ENCODE measurements around the gene RHBG.

The RHBG gene

DNA sequence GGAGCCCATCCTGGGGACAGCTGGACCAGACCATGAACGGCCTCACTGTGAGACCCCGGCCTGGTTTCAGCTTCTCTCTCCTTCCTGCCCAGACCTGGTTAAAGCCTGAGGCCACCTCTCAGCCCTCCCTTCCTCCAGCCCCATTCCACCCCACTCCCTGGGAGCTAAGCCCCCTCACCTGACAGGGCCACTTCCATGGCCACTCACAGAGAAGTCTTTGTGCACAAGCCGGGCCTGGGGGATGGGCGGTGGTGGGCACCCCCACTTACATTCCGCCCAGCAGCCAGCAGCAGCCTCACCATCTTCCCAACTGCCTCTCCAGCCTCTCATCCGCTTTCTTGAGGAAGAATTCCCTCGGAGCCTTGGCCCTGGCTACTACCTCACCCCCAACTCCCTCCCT, 40.4 kb downstream of the RHBG start:
- no peak for FAIRE-seq

DNA sequence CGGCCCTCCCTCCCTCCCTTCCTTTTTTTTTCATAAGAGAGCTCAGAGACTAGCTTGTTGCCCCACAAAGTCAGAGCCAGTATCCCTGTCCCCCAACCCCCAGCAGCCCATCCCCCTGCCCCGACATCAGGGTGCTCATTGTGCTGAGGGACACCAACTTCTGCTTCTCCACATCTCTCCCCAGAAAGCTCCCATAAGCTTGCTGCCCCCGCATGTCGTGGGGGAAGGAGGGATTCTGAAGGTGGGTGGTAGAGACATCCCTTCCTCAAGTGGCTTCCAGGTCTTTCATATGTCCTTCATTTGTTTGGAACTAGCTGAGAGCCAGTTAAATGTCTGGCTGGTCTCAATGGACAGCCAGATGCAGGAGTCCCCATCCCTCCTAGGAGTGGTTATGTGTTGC, 41.2 kb downstream of the RHBG start:
- no peak for FAIRE-seq

DNA sequence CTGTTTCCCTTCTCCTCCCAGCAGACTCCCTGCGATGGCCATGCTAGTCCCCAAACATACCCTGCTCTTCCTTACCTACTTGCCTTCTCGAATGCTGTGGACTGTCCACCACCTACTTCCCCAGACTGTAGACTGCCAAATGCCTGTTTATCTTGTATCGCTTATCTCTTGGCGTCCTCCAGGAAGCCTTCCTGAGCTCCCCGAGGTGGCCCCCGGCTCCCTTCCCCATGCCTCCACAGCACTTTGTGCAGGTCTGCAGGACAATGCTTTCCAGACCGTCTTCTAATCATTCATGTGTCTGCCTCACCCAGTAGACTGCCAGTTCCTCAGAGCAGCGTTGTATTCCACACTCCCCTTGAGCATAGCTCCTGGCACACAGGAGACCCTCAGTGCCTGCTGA, 41.7 kb downstream of the RHBG start:
- FAIRE-seq: no peak

DNA sequence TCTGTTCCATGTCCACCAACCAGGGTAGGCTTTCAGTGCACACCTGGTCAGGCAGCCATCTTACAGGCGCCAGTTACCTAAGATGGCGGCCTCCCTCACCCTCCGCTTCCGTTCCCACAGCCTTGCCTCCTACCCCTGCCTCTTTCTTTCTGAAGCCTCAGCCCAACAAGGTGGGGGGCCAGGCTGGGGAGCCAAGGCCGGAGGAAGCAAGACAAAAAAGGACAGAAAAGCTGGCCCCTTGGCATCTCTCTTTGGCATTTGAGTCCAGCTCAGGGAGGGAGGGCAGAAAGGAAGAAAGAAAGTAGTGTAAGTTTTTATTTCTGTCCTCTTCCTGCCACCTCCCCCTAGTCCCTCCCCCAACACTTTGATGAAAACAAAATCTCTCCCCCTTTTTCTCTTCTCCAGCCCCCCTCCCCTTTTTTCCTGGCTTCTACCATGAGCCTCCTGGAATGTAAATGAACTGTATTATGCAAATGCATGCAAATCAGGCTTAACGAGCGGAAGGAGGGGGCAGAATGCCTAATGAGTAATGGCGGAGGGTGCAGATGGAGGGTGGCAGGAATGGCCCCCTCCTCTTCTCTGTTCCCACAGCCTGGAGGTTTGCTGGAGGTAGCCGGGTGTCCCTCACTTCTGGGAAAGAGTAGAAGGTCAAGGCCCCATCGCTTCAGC, 43.8 kb downstream of the RHBG start:
- no peak for FAIRE-seq

DNA sequence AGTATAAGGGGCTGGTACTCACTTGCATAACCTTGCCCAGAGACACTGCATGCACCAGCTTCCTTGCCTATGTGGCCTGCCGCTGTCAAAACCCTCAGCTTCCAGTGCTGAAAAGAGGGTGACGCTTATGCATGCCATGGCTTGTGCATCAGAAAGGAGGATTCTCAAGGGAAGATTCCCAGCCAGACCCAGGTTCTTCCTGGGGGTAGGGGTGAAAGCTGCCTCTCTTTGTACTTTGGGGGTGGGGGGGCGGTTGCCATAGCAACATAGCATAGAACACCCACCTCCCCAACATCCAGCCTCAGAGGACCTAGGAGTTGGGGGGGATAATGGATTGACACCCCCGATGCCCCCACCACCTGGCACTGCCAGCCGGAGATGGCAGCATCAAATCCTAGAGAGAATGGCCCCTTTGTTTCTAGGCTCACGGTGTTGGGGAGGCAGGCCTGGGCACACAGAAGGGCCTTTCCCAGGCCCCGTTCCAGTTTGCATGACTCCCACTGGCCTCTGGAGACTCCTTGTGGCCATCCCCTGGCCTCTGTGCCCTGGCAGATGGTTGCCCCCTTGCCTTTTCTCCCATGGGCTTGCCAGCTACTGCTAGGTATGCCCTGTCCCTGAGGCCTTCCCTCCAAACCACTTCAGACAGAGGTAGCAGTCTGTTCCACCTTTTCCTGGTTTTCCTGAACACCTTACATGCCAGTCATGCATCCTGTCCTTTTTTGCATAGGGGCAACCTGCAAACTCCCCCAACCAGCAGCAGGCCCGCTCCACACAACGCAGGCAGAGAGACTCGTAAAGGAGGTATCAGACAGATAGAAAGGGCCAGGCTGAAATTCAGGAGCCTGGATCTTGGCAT, 44.6 kb downstream of the RHBG start:
- no peak for FAIRE-seq

DNA sequence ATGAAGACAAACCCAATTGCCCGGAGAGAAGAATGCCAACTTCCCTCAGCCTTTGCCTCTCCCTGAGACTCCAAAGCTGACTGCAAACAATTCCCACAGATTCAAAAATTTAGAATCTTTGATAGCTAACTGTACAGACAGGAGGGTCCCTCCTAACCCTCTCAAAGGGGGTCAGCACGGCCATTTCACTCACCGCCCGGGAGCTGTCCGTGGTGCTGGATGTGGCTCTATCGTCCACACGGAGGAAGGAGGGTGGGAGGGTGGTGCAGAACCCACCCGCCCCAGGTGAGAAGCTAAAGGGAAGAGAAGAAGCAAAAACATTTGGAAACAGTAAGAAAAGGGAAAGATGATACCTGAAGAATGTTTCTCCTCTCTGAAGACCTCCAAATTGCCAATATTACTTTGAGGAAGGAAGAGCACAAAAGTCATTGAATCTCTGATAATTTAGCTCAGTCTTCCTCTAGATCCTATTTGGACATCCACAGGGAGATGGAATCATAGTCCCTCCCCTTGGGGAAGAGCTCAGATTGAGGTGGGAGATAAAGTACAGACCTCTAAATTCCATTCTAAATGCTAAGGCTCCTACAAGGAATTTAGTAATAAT, 45.6 kb downstream of the RHBG start:
- no peak for FAIRE-seq

DNA sequence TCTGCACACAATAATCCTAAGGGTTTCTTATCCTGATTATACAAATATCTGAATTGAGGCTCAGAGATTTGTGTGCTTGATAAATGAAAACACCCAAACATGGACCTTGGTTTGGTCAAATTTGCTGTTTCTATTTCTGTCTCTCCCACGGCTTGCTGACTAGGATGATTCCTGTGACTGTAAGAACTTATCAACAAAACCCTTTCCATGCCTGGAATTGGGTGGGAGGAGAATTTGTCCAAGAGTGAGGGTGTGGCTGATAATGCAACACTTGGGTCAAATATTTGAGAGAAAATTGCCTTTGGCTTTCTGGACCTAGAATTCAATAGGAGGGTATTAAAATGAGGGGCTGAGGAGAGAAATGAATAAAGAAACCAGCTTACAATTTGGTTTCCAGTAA, 48.0 kb downstream of the RHBG start:
- no peak for FAIRE-seq

DNA sequence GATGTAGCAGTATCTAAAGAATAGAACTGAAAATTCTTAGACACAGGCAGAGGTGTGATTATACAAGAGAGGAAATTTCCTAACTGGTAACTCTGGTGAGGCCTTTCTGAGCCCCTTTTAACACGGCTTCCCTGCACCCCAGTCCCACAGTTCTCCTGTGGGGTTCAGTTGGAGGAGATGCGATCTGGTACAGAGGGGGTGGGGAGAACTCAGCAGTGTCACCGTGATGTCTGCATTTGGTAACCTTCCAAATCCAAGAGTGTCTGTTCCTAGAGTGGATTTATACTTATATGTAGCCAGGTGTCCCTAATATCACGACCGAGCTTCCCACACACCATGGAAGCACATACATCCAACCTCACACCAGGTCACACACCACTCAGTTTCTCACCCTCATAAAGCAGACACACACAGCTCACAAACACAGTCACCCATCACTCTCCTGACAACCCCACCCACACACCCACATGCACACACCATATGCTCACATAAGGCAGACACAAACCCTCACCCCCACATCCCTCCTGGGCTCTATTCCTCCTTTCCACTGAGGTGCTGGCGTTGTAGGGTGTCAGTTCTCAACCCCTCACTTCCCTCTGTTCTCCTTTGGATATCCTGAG, 48.5 kb downstream of the RHBG start:
- no peak for FAIRE-seq

DNA sequence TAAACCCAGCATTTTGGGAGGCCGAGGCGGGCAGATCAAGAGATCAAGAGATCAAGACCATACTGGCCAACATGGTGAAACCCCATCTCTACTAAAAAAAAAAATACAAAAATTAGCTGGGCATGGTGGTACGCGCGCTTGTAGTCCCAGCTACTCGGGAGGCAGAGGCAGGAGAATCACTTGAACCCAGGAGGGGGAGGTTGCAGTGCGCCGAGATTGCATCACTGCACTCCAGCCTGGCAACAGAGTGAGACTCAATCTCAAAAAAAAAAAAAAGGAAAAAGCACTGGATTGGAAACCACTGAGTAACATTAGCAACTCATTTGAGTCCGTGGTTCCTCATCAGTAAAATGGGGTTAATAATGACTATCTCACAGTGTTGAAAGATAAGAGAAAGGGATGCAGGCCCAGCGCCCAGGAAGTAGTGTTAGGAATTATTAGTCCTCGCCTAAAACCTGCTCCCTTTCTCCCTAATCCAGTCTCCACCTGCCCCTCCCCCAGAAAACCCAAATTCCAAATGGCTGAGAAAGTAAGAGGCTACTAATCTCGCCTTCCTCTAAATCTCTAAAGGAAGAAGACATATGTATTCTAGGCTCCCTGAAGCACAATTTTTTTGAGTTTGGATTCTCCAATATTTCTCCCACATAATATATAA, 49.5 kb downstream of the RHBG start:
- FAIRE-seq: no peak

DNA sequence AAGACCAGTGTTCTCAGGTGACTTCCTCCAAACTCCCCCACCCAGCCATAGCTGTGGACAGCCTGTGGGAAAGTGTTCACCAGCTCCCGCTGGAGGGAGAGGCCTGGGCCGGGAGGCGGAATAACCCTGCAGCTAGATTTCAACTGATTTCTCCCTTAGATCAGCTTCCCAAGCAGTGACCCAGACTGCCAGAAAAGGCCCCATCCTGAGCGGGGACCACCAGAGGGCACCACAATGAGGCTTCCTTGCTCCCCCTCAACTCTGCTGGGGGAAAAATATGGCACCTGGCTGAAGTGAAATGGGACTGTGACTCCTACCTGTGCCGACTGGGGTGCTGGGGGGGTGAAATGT, 50.8 kb downstream of the RHBG start:
- FAIRE-seq: no peak

DNA sequence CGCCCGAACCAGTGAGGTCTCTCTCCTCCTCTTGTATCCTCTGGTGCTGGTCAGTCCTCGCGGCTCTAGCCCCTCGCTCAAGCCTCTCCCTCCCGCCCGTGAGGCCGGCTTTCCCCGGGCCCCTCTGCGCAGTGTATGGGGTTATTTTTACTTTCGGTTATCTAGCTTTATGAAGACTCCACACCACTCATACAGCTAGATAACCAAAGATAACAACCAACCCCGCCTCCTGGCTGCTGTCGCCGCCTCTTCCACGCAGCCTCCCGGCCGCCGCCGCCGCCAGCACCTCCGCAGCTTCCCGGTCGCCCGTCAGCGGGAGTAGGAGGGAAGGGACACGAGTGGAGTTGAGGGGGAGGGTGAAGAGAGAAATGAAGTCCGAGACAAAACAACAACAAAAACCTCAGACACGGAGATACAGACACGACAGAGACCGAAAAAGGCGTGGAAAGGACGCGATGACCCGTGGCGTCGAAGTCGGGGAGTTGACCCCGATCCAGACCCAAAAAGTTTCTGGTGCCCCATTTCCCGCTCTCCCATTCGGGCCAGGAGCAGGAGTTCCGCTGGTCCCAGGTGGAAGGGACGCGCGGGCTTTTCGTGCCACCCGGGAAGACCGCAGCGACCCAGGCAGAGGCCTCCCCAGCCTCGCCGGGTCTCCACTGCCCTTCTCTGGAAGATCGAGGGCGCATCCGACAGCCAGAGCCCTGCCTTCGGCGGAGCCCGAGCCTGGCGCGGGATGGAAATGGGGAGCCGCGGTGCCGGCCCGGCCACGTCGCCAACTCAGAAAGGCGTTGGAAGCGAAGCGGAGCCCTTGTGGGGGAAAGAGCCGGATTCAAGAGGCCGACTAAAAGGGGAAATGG, 51.4 kb downstream of the RHBG start:
- FAIRE-seq: no peak

DNA sequence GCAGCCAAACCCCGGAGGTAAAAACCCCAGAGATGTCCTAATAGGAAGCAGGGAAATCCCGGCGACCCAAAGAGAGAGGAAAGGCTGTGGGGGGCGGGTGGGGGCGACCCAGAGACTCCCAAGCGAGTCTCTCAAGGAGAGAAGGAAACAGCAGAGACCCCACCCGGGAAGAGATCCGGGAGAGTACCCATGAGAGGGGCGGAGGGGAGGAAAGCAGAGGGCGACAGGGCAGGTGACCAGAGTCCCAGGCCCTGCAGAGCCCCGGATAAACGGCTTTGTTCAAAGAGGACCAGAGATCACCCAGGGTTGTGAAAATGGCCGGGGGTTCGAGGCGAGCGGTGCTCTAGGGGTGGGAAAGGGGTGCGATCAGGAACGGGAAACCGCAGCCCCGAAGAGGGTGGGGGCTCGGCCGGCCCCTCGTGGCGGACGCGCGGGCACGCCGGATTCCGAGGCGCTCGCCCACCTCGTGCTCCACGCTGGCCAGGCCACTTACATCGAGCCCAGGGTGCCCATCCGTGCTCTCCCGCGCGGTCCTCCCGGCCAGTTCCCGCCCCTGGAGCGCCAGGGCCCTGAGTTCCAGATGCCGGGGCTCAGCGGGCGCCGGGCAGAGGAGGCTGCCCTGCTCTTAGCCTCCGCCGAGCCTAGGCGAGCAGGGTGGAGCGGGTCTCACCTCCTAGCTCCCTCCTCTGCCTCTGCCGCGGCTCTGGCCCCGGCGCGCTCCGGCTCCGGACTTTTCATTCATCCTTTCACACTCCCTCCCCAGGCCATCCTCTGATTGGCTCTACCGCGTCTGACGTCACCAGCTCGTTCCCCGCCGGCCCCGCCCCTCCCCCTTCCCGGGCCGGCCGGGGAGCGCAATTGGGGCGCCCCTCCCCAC, 52.3 kb downstream of the RHBG start:
- no peak for FAIRE-seq

DNA sequence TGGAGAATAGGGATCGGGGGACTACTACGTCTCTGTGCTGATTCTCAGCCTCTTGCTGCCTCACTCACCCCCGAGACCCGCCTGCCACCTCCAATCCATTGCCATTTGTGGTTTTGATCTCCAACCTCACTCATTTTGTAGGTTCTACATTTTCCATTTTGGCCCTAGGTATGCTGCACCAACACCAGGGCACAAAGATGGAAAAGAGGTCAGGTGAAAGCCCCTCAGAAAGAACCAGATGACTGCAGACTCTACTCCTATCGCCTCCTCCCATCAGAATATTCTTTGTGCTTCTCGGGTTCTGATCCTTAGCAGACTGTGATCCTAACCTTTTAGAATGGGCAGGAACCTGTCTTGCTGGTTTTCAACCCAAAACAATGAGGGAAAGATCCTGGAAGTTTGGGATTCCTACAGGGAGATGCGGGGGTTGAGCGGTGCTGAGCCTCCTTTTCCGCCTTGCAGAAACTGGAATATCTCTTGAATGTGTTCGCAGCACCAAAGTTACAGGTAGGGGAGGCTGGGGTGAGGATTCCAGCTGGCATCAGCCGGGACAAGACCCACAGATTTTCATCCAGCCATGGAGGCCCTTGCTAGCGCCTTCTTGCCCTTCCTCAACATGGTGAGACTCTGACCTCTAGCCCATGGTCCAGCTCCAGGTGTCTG, 53.1 kb downstream of the RHBG start:
- no peak for FAIRE-seq

DNA sequence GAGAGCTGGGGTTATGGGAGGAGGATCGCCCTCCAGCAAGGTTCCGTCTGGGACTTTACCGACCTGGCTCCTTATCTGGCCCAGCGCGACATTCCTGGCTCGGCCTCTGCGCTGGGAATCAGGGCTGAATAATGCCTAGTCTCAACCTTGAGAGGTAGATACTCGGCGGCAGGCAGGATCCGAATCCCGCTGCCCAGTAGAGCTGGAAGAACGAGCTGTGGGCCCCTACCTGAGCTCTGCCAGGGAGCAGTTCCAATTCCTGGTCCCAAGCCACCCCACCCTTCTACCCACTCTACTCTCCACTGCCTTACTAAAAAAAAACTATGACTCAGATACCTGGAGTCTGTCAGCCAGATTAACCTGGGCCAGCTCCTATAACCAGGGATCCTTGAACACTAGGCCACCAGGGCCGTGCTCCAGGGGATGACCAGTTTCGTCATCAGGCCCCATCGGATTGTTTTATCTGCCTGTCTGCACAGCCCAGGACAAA, 53.6 kb downstream of the RHBG start:
- no peak for FAIRE-seq

DNA sequence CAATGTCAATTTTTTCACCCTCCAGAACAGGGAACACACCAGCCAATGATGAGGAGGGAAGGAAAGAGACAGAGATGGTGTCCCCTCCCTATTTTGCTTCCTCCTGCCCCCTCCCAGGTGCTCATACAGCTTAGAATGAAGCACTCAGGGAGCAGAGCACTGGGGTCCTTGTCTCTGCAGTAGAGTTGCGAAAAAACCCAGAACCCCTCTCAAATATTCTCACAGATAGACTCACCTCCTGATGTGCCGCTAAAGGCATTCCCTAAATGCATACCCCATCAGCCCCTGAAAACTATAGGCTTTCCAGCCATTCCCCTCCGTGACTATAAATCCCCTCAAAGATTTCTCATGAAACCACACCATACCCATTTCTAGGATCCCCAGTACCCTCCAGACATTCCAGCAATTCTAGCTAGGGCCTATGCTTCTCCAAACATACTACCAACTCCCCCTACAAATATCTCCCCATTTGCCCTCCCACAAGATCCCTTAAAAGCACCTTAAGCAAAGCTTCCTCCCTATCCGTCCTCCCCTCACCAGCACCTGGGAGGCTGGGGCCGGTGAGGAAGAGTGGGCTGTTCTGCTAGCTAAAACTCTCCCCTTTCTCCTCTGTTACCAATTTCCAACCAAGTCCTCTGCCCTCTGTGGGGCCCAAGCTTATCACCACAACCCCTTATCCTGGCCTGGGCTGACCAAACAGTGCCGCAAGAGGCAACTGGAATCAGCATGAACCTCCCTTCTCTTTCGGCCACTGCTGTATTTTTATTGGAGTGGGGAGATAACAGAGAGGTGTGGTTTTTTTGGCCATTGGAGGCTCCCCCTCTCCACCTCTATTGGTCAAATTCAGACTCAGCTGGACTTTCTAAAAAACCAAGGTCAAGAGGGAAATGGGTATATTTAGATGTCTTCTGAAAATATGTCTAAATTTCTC, 54.7 kb downstream of the RHBG start:
- FAIRE-seq: no peak

DNA sequence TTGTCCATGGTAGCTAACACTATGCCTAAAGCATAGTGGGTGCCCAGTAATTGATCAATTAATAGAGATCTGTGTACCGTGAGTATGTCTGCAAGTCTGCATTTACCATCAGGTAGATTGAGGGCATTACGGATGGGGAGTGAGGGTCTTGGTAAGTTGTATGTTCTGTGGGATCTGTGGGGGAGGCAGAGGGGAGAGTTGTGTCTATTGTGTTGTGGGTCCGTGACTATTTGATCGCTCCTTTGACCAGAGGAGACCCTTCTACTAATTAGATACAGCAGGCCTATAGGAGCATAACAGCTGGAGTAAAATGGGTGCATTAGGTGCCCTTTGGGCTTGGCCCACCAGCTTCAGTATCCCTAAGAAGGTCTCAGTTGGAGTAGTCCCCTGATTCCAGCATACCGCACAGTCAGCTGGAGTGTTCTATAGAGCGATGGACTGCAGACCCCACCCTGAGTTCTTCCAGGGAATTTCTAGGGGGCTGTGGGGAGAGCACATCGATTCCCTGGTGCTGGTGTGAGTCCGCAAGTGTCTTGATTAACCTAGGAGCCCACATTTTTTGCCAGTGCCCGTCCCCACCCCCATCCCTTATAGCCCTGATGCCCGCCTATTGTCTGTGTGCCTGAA, 55.9 kb downstream of the RHBG start:
- no peak for FAIRE-seq

DNA sequence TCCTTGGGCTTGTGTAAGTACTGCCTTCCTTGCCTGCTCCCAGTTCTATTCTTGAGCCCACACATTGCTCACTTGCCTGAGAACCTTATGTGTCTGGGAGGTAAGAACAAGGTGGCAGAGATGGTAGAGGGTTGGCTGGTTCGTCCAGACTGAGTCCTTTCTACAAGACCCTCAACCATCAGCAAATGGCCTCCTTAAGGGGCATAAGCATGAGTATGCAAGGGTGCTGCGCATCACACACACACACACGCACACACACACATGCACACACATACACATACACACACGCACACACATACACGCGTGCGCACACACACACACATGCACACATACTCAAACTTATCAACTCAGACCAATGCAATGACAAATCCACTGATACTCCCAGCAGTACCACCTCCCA, 56.9 kb downstream of the RHBG start:
- no peak for FAIRE-seq

DNA sequence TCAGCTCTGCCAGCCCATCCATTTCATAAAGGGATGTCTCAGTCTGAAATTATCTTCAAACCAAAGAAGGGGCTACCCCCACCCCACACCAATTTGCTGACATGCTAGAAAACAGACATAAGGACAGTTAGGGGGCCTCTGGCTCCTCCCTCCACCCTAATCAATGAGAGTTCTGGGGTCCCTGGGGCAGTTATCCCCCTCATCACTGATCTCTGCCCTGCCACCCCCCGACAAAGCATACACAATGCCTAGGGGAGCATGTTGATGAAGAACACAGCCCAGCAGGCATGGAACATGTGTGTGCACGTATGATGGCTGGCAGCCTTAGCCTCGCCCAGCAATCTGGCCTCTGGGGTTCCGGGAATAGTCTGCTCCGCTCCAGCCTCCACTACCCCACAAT, 58.9 kb downstream of the RHBG start:
- FAIRE-seq: no peak

DNA sequence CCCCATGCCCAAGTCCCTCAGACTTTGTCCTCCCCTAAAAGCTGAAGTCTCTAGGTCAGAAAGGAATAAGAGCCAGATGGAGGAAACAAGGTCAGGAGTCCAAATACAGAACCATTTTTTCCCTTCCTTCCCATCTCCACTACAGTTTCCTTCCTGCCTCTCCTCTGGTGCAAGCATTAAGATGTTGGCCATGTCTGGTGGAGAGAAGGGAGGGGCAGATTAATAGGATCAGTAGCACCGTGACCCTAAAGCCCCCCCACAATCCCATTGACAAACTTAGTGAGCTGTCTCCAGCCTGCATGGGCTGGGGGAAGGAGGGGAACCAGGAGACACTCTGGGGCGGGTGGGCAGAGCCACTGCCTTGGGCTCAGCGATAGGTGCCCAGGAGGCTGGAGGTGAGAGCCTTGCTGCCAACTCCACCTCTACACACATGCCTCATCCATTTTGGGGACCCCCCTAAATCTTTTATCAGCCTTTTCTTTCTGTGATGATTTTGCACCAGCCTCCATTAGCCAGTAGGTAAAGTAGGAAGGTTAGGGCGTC, 59.8 kb downstream of the RHBG start:
- FAIRE-seq: no peak

Data from TTC549 (cell line).